SW480 (cell line): ENCODE results near the gene MCM6.

Source experiments
- DNase-seq: peaks from one replicate; pipeline ENCODE4 v3.0.0-alpha.2; 2016; ENCODE audit warnings: low spot score

The MCM6 gene

DNA sequence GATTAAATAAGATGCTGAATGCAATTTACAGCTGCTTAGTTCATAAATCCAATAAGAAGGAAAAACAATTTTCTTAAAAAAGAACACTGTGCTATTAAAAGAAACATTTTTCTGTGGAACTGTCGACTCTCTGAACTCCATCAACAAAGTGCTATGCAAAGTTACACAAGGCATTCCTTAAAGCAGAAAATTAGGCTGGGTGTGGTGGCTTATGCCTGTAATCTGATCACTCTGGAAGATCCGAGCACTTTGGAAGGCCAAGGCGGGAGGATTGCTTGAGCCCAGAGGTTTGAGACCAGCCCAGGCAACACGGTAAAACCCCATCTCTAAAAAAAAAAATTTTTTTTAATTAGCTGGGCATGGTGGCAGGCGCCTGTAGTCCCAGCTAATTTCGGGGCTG lies 13.0 kb downstream of the MCM6 start:
- no peak for DNase-seq

DNA sequence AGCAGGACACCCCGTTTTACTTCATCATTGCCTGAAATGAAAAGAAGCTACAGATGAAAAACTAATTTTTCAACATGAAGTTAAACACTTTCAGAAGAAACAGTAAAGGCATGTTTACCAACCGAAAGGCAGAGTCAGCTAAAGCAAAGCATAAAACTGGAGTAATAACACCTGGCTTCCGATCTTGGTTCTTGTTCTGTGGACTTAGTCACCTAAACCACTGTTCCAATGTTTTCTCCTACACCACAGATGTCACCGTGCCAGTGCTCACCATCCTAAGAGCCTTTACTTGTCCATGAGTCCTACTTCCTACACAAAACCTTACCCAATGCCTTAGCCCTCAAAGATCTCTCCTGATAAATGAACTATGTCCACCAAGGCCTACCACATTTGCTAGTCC lies 13.5 kb downstream of the MCM6 start:
- no peak for DNase-seq

DNA sequence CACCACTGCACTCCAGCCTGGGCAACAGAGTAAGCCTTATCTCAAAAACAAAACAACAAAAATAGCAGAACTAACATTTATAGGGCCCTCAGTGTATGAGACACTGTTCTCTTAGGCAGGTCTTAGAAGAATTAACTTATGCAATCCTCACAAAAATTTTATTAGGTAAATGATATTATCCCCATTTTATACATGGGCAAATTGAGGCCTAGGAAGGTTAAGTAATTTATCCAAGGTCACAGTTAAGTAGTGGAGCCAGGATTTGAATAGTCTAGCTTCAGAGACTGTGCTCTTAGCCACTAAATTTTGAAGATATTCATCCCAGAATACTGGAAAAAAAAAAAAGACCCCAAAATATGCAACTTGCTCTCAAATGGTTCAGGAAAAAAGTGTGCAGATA lies 22.8 kb downstream of the MCM6 start:
- DNase-seq, result no peak

DNA sequence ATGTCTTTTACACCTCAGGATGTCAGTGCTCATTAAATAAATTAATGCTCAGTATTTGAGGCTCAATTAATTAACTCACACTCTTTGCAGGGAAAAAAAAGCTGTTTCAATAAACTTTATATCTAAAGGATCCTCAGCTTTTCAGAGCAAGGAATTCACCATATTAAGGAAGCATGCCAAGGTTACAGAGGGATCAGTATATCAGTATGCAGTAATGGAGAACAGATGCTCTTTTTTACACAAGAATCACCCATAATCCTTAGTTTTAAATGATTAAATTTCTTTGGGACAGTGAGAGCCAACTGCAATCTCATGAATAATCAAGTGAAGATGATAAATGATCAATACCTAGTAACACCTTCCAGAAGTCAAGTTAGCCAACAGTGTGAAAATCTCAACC lies 24.4 kb downstream of the MCM6 start:
- DNase-seq, result no peak

DNA sequence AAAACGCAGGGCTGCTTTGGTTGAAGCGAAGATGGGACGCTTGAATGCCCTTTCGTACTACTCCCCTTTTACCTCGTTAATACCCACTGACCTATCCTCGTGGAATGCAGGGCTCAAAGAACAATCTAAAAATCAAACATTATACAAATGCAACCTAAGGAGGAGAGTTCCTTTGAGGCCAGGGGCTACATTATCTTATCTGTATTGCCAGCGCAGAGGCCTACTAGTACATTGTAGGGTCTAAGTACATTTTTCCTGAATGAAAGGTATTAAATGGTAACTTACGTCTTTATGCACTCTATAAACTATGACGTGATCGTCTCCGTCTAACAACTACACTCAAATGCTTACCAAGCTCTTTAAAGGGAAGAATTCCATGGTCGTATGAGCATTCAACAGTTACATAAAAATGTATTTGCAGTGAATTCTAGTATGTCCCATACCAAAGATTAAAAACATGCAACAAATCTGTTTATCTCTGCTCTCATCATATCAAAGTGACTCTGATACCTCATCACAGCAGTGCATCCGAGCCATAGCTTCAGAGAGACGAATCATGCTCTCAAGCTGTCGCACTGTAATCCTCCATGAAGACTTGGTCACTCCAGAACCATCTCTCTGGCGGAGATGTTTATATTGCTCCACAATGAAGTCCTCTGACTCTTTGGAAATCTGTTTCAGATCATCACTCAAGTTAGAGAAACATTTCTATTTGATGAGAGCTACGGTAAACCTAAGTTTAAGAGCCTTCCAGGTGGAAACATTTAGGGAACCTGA lies 25.2 kb downstream of the MCM6 start:
- DNase-seq, result no peak

DNA sequence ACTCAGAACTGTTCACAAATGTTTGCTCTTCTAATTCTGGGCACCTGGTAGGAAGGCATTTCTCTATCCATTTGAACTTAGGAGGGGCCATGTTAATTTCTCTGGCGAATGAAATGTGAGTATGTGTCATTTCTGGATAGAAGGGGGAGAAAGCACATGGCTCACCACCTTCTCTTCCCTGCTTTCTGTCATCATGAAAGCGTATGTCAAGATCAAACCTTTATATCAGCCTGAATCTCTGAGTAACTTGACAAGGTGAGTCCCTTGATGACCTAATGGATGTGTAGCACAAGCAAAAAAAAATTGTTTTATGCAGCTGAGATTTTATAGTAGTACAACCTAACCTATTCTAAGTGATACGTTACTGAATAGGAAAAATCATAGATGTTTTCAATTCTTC lies 27.2 kb downstream of the MCM6 start:
- no peak for DNase-seq

DNA sequence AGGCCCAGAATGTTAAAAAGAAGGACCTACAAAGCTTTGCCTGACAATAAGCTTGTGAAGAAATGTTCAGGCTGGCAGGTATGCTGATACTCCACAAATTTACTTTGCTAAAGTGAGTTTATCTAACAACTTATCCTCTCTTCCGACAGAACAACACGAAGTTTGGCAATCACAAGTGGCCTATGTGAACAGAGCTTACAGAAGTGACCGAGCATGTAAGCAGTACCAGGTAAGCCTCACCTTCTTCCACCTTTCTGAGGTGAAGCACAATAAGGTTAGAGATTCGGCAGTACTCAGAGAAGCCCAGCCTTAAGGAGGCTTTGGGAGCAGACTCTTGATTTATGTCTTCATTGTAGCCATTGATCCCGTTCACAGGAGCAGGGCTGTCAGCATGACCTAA lies 30.2 kb downstream of the MCM6 start:
- no peak for DNase-seq

DNA sequence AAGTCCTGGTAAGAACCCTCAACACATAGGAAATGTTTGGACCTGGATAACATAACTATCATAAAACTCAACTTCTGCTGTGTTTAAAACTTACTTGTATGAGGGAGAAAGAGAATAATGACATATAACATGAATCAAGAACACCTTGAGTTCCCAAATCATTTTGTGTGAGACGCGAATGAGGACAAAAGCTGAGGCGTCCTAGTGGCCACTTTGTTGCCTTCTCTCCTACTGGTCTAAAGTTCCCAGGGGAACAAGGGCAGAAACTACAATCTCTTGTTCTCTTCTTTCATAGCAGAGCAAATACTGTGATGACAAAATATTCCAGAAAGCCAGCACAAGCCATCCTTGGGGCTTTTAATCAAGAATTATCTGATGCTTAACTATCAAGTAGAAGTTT lies 31.0 kb downstream of the MCM6 start:
- DNase-seq, result no peak

DNA sequence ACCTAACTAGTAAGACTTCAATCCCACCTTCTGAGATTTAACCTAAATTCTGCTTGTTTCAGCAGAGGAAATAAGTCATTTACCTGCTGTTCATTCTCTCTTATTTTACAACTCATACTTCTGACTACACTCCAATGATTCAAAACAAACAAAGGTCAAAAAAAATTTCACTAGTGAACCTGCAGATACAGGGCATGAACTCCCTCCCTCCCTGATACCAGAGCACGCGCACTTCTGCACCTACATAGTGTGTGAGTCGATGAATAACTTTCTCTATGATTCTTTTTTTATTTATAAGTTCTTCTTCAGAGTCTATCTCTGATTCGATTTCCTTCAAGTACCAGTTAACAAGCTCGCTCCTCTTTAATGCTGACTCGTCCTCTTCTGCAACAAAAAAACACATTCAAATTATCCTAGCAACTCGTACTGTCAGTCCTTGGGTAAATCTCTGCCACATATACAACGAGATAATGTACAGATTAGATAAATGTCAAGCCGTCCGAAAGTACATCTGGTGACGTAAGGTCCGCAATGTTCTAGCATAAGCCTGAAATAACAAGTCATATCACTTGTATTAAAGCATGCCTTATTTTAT lies 31.8 kb downstream of the MCM6 start:
- no peak for DNase-seq

DNA sequence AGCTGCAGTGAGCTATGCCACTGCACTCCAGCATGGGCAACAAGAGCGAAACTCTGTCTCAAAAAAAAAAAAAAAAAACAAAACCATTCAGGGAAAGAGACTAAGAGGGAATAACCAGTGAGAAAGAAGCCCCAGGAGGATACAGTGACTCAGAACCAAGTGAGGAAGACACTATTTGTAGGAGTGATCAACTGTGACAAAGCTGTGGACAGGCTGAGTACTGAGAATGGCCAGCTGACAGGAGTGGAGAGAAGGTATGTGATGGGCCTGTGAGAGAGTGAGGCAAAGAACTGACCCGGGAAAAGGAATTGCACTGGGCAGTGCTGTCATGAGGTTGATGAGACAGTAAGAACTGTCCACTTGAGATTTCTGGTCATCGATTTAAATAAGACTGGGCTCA lies 32.6 kb downstream of the MCM6 start:
- DNase-seq, result no peak

DNA sequence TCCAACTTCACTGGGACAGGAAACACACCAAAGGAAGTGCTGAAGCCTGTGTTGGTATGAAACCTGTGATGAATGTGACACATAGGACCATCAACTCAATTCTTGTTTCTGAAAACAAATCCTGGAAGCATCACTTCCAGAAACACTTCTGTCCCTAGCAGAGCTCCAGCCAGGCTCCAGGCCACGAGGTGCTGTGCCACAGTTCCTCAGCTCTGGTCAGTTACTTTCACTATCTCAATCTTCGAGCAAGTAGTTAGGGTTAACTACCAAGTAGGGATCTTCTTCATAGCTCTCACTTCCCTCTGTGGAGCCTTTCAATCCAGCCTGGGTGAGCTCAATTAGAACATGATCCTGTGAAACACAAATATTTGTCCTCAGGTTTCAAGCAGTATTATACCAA lies 35.6 kb downstream of the MCM6 start:
- no peak for DNase-seq

DNA sequence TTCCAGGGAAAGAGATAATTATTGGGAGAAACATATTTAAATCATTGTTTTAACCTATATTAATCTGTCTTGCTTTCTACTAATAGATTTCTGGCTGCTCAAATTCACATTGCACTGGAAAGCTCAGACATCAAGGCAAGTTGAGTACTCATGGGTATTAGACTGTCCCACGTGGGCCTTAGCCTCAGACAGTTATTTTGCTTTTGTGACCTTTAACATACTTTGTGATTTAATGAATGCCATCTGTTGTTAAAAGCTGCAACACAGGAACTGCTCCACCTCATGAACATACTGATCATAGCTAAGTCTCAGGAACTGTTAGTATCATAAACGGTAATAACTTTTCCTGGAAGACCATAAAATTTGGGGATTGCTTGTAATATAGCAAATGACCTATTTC lies 36.5 kb downstream of the MCM6 start:
- no peak for DNase-seq

DNA sequence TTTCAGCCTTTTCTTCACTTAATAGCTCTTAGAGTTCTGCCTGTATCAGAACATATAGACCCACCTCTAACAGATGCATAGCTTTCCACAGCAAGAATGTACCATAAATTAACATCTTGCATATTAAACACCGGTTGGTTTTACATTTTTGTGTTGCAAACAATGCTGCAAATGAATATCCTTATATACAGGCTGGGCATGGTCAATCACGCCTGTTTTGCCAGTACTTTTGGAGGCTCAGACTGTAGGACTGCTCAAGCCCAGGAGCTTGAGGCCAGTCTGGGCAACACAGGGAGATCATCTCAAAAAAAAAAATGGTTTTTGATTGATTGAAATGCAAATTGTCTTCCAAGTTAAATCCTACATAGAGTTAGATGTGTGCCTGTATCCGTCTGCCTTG lies 37.7 kb downstream of the MCM6 start:
- no peak for DNase-seq

DNA sequence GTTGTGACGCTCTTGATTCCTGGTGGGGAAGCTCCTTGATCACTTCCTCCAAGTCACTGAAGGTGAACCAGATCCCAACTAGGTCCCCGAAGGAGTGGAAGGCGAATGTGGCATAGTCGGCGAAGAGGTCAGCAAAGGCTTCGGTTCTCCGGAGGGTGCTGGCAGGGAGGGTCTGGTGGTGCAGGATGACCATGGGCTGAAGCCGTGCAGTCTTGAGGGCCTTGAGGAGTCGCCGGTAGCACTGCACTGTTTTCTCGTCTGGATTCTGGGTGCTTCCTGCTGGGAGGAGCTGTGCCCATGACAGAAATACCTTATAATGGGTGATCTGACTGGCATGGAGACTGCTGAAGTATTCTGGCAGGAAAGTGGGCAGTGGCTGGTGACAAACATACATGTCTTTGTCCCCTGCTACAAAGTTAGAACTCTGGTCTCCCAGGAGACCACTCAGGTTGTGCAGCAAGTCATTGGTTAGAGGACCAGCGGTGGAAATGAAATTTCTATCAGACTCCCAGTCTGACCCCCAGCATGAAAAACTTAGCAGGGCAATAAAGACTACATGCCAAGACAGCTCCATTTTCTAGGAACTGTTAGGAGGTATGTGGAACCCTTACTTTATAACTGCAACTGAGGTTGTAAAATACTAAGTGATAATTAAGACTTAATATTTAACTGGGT lies 39.5 kb downstream of the MCM6 start, which contains the start of gene LCT:
TSS of gene LCT (minus strand) at position 589 of the 675 bp plus-strand sequence. CDS start at position 574, 15 bp downstream.
- no peak for DNase-seq

DNA sequence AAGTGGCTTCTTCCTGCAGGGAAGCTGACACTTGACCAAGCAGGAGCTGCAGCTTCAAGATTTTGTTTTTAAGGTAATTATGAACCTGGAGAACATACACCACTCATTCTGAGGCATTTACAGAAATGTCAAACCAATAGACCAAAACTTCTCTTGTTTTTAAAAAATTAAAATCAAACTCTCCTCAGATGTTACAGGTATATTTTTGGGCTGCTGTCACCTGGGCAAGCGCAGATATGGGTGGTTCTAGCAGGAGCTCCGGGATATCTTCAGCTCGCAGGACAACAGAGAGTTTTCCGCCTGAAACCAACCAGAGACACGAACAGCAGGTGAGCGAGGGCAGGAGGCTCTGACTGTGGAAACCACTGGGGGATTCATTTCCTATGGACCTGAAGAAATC lies 43.4 kb downstream of the MCM6 start:
- no peak for DNase-seq

DNA sequence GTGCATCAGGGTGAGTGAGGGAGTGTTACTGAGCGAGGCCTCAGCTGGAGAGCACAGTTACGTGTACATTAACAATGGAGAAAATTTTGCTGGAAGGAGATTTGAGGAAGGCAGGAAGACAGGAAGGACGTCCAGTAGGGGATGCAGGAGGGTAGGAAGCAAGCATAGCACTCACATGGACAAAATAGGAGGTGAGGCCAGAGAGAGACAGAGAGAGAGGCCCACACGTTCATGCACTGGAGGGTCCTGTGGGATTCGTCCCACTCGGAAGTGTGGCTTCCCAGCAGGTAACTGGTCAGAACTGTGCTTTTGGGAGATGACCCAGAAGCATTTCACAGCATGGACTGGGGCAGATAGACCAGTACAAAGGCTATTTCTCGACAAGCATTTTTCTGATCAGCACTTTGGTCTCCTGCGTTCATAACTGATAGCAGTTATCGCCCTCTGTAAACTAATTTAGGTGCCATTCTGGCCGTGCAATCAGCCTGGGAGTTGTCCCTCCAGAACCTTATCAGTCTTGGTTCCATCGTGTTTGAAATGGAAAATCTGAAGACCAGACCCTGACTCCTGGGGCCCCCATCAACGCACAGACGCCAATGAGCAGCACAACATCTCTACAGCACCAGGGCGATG lies 44.9 kb downstream of the MCM6 start:
- DNase-seq, result no peak

DNA sequence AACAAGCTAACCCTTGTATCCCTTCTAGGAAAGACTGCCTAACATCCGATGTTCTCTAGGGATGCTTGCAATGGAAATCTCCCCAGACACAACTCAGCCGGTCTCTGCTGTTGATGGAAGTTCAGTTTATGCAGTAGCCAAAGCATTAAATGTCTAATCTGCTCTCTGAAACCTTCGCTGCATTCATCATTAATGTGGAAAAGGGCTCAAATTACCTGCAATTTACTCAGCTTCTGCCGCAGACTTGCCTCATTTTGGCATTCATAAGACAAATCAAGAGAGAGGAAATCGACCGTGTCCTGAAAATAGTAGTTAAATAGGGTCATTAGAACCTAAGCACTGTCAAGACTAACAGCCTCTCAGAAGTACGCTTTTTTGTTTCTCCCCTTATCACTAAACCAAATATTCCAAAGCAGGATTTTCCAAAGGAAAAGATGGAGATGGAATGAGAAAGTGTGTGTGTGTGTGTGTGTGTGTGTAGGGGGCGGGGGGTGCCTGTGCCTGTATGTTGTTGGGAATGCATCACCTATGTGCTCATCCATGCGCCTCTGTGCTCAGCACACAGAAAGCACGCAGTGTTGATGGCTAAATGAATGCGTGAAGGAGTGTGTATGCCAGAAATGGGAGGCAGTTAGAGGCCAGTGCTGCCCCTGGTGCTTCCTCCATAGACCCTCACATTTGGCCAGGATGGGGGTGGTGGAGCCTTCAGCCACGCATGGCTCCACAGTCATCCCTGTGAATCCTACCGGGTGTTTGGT lies 46.7 kb downstream of the MCM6 start:
- no peak for DNase-seq

DNA sequence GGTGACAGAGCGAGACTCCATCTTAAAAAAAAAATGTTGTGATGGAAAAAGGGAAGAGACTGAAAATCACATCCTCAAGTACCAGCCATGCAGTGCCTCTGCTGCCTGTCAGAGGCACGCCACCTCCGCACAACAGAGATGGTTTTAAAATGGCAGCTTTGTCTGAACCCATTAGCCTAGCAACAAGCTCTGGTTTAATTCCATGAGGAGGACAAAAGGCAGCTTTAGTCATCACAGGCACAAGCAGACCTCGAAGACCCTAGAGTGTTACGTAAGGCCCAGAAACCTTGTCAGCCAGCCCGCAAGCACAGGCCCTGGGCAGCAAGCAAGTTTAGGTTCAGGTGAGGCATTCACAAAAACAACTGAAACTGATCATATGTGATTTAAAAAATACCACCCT lies 49.7 kb downstream of the MCM6 start:
- DNase-seq, result no peak

DNA sequence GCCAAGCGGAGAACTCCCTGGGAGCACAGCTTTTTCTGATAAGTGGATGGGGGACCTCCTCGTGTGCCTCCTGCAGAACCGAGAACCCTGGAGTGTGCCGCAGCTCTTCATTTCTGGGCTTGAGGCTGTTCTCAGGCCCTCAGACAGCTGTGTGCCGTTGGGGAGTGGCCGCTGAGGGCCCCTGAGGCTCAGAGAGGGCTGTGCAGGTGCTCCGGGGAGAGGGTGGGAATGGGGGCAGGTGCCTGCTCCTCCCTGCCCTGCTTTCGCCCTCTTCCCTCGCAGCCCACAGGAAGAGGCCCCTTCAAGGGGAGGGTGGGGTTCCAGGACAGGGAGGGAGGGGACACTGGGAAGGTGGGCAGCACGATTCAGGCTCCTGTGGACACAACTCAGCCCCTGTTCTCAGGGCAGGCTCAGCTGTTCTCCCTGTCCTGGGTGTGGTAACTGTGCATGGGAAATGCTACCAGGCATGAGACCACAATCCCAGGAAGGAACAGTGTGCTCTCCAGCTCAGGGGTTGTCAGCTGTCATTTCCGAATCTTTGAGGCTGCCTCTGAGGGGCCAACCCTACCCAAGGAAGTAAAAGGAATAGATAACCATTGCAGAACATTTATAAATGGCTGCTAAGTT lies 50.6 kb downstream of the MCM6 start:
- DNase-seq, result no peak

DNA sequence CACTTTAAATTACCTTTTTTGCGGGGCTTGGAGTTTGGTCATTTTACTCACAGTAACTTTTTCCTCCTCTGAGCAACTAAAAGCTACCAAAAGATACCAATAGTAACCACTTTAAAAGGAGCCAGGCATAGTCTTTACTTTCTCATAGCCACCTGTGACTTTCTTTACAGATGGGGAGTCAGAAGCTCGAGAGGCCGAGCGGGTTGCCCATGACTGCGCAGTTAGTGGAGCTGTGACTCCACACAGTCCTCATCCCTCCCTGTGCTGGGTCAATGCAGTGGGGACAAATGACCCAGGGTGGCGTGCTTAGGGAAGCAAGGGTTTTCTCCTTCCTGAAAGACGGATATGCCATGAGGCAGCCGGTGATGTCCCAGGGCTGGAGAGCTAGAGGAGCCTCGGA lies 51.1 kb downstream of the MCM6 start:
- DNase-seq, result no peak

DNA sequence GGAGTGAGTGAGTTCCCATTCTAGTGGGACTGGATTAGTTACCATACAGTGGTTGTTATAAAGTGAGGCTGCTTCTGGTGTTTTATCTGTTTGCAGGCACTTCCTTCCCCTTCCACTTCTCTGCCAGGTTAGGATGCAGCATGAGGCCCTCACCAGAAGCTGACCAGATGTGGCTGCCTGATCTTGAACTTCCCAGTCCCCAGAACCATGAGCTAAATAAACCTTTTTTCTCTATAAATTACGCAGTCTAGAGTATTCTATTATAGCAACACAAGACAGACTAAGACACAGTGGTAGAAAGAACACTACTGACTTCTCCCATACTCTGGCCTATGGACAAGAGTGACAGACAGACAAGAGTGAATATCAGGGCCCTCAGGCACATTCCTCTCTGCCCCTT lies 53.4 kb downstream of the MCM6 start:
- no peak for DNase-seq

DNA sequence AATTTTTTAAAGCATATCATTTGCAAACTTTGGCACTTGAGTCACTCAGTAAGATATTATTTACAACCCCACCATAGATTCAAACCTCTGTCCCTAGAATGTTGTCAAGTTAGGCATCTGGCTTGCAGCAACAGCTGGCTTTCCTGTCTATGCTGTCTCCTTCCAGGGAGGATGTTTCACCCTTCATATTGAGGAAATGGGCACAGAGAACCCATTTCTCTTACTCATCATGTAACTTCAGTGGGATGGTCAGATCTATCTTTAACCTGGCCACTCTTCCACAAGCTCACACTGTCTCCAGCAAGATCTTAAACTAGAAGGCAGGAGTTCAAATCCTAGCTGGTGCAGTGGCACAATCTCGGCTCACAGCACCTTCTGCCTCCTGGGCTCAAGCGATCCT lies 55.1 kb downstream of the MCM6 start:
- DNase-seq, result no peak
